ENCODE data around the gene FAM118A. TPM values are rescaled to one million over a fixed set of nuclear protein-coding genes. Genes with fewer than 3 reads are reported as not detected.

The FAM118A gene
- total and polyA plus RNA-seq, 2 experiments from 2014 or later, result 11.9 to 20.3 TPM

- no peak for ATAC-seq
- Histone ChIP-seq H3F3A (replicated peaks; ENCODE audit: low read depth) (no peaks in the 10 kb centered on the region), H3K4me2 (no peak overlapping the region), H4K20me1 (replicated peaks; ENCODE audit: insufficient read depth) (no peaks in the 10 kb centered on the region), H3K27me3 (ENCODE audit: insufficient read depth) (no peaks in the 10 kb centered on the region), H2AFZ (no peak overlapping the region), H3K36me3 (ENCODE audit: insufficient read depth) (no peaks in the 10 kb centered on the region), H3K79me2 (replicated peaks; ENCODE audit: insufficient read depth) (no peaks in the 10 kb centered on the region), H3K27ac (ENCODE audit: low read depth) (no peak overlapping the region), H3K9me2 (ENCODE audit: insufficient read depth) (no peaks in the 10 kb centered on the region), H3K4me3 (no peak overlapping the region), H3K4me1 (ENCODE audit: insufficient read depth) (no peaks in the 10 kb centered on the region)
- Mint-ChIP-seq H3K4me1 (no peaks in the 10 kb centered on the region), H3K4me3 (no peak overlapping the region), H3K9me3 (no peaks in the 10 kb centered on the region), H3K27ac (no peak overlapping the region), H3K27me3 (ENCODE audit: insufficient read depth, low read depth, poor library complexity) (no peaks in the 10 kb centered on the region), H3K36me3 (ENCODE audit: low read depth) (no peaks in the 10 kb centered on the region)
- TF ChIP-seq EZH2phosphoT487 (IDR thresholded peaks at IDR 0.05; ENCODE audit: unreplicated experiment) (no peak), CREB1 (CRISPR knock-in tag; IDR thresholded peaks at IDR 0.05; ENCODE audit: low read depth) (no peak), ZNF114 (CRISPR knock-in tag; IDR thresholded peaks at IDR 0.05) (no peak), CTCF (conservative IDR thresholded peaks at IDR 0.05; ENCODE audit: low read depth in 2 of 2) (no peak), JUNB (IDR thresholded peaks at IDR 0.05; ENCODE audit: unreplicated experiment) (no peak), STAT1 (IDR thresholded peaks at IDR 0.05; ENCODE audit: unreplicated experiment) (no peak), NANOG (IDR thresholded peaks at IDR 0.05; ENCODE audit: borderline replicate concordance) (no peak), REST (IDR thresholded peaks at IDR 0.05; ENCODE audit: unreplicated experiment) (no peak), ETS1 (IDR thresholded peaks at IDR 0.05) (no peak), EZH2 (IDR thresholded peaks at IDR 0.05; ENCODE audit: low read depth, unreplicated experiment) (no peak), ZNF462 (CRISPR knock-in tag; IDR thresholded peaks at IDR 0.05) (no peak), POLR2AphosphoS5 (IDR thresholded peaks at IDR 0.05; ENCODE audit: low read depth) (no peak), ZNF331 (CRISPR knock-in tag; IDR thresholded peaks at IDR 0.05; ENCODE audit: low read depth) (no peak)
- no peak for DNase-seq (ENCODE audit: low spot score)
Observed at GRCh38 chr22:45381348-45381747, 71.6 kb downstream of the FAM118A start.
